H1 (cell line): ENCODE measurements around the gene CFAP65. TPM values are rescaled to one million over a fixed set of nuclear protein-coding genes. Genes with fewer than 3 reads are reported as not detected.

ENCODE experiments used
- CTCF ChIA-PET: fragments of 300-600 bp; sonication (Branson Sonifier 250); formaldehyde crosslinking; loops from one replicate; lab custom pipeline; 2021; ENCODE audit not compliant: partially characterized antibody; lab: Charles Lee
- POLR2A ChIA-PET: fragments of 300-600 bp; sonication (Branson Sonifier 250); formaldehyde crosslinking; loops from one replicate; lab custom pipeline; 2021; ENCODE audit warnings: inconsistent platforms; ENCODE audit not compliant: partially characterized antibody; lab: Charles Lee
- DNase-seq, 2 experiments: peaks; one replicate each; pipeline versions ENCODE4 v3.0.0 to v3.0.0-alpha.2; 2010 to 2022; ENCODE audit warnings: low spot score in 2 of 2, low read depth in 1 of 2, mixed read lengths in 1 of 2
- FAIRE-seq: peaks from 2 replicates; lab custom pipeline; 2011; peaks lifted over from hg19 to GRCh38; lab: Jason Lieb, UNC
- H2AFZ ChIP-seq: 2 replicates; pipeline ENCODE4 v1.8.1; 2012; ENCODE audit warnings: low read length, inconsistent platforms
- H2AK5ac ChIP-seq: 2 replicates; pipeline ENCODE4 v1.6.1; 2013; ENCODE audit warnings: low read depth, low read length
- H2BK120ac ChIP-seq: replicated peaks from 2 replicates; pipeline ENCODE3; 2013; ENCODE audit warnings: low read depth, low read length, inconsistent platforms
- H2BK12ac ChIP-seq: 2 replicates; pipeline ENCODE4 v1.6.1; 2013; ENCODE audit warnings: low read depth, low read length
- H2BK15ac ChIP-seq: 2 replicates; pipeline ENCODE4 v1.6.1; 2013; ENCODE audit warnings: low read length
- H2BK20ac ChIP-seq: 2 replicates; pipeline ENCODE4 v1.6.1; 2013; ENCODE audit warnings: low read length
- H2BK5ac ChIP-seq: 2 replicates; pipeline ENCODE4 v1.6.1; 2013; ENCODE audit warnings: low read depth, low read length
- H3K14ac ChIP-seq: 2 replicates; pipeline ENCODE4 v1.6.1; 2013; ENCODE audit warnings: inconsistent platforms; ENCODE audit not compliant: insufficient read length
- H3K18ac ChIP-seq: 2 replicates; pipeline ENCODE4 v1.6.1; 2013; ENCODE audit warnings: low read length; ENCODE audit errors: extremely low read depth
- H3K23ac ChIP-seq: 2 replicates; pipeline ENCODE4 v1.6.1; 2013; ENCODE audit warnings: inconsistent platforms; ENCODE audit not compliant: insufficient read length
- H3K23me2 ChIP-seq: 2 replicates; pipeline ENCODE4 v1.6.1; 2013; ENCODE audit warnings: low read depth, low read length
- H3K27ac ChIP-seq: 2 replicates; pipeline ENCODE4 v1.6.1; 2011; ENCODE audit warnings: low read depth, low read length, inconsistent platforms
- H3K27me3 ChIP-seq, 4 experiments: replicated peaks in 1 of 4; 1 replicate in 1 of 4; 2 replicates in 3 of 4; pipeline versions ENCODE4 v1.6.1 to v1.8.1; 2011 to 2013; ENCODE audit warnings: low read length in 3 of 4, mild to moderate bottlenecking in 3 of 4, inconsistent platforms in 2 of 4, mixed read lengths in 2 of 4, moderate library complexity in 1 of 4; ENCODE audit not compliant: control insufficient read depth in 3 of 4, insufficient read depth in 3 of 4; ENCODE audit errors: extremely low read depth in 1 of 4
- H3K36me3 ChIP-seq, 4 experiments: 2 replicates each; pipeline versions ENCODE4 v1.6.1 to v1.8.1; 2011 to 2013; ENCODE audit warnings: mild to moderate bottlenecking in 4 of 4, low read length in 3 of 4, moderate library complexity in 2 of 4, control low read depth in 1 of 4, inconsistent platforms in 1 of 4; ENCODE audit not compliant: insufficient read depth in 4 of 4, control insufficient read depth in 2 of 4
- H3K4ac ChIP-seq: replicated peaks from 2 replicates; pipeline ENCODE3; 2013; ENCODE audit warnings: low read length, low read depth, mixed read lengths, inconsistent platforms; ENCODE audit not compliant: insufficient read length
- H3K4me1 ChIP-seq, 4 experiments: replicated peaks in 1 of 4; 1 replicate in 1 of 4; 2 replicates in 3 of 4; pipeline versions ENCODE4 v1.6.1 to v1.8.1; 2011 to 2013; ENCODE audit warnings: low read length in 3 of 4, inconsistent platforms in 2 of 4, mixed read lengths in 1 of 4; ENCODE audit not compliant: insufficient read depth in 4 of 4, control insufficient read depth in 3 of 4
- H3K4me2 ChIP-seq, 2 experiments: 2 replicates each; pipeline versions ENCODE4 v1.6.1 to v1.8.1; 2011 to 2013; ENCODE audit warnings: low read depth in 2 of 2, low read length in 2 of 2, control low read depth in 1 of 2, inconsistent platforms in 1 of 2, mild to moderate bottlenecking in 1 of 2; ENCODE audit not compliant: insufficient read depth in 1 of 2
- H3K4me3 ChIP-seq, 4 experiments: fragments of 200-600, 300-600 bp in 1 of 4; sonication (generic), shearing (Covaris generic), sonication (Bioruptor Twin) in 1 of 4; 2 replicates each; pipeline versions ENCODE4 v1.5.1 to v1.8.1; 2011 to 2016; ENCODE audit warnings: low read length in 4 of 4, low read depth in 3 of 4, control low read depth in 2 of 4, inconsistent platforms in 2 of 4, mild to moderate bottlenecking in 2 of 4, mixed read lengths in 1 of 4, moderate library complexity in 1 of 4; ENCODE audit not compliant: insufficient read depth in 2 of 4; ENCODE audit errors: extremely low read depth in 1 of 4
- H3K56ac ChIP-seq: replicated peaks from 2 replicates; pipeline ENCODE3; 2013; ENCODE audit warnings: low read depth, mild to moderate bottlenecking, mixed read lengths, low read length, inconsistent platforms; ENCODE audit not compliant: insufficient read length
- H3K79me1 ChIP-seq: 2 replicates; pipeline ENCODE4 v1.6.1; 2013; ENCODE audit warnings: low read depth, low read length, control low read depth
- H3K79me2 ChIP-seq, 2 experiments: 2 replicates each; pipeline versions ENCODE4 v1.6.1 to v1.8.1; 2012 to 2013; ENCODE audit warnings: low read length in 2 of 2, mild to moderate bottlenecking in 2 of 2, inconsistent platforms in 1 of 2; ENCODE audit not compliant: insufficient read depth in 2 of 2, control insufficient read depth in 1 of 2
- H3K9ac ChIP-seq, 4 experiments: replicated peaks in 1 of 4; 1 replicate in 1 of 4; 2 replicates in 3 of 4; pipeline versions ENCODE4 v1.6.1 to v1.8.1; 2011 to 2013; ENCODE audit warnings: low read depth in 3 of 4, low read length in 3 of 4, control low read depth in 2 of 4, mild to moderate bottlenecking in 2 of 4, moderate library complexity in 2 of 4, inconsistent platforms in 1 of 4; ENCODE audit errors: extremely low read depth in 1 of 4
- H3K9me3 ChIP-seq, 2 experiments: 2 replicates each; pipeline versions ENCODE4 v1.6.1 to v1.8.1; 2012 to 2013; ENCODE audit warnings: mild to moderate bottlenecking in 2 of 2, moderate library complexity in 2 of 2, control low read depth in 1 of 2, inconsistent platforms in 1 of 2, low read depth in 1 of 2, low read length in 1 of 2, mixed read lengths in 1 of 2; ENCODE audit not compliant: insufficient read depth in 2 of 2
- H4K20me1 ChIP-seq, 2 experiments: replicated peaks in 1 of 2; 2 replicates each; pipeline versions ENCODE3 to v1.8.1; 2011 to 2013; ENCODE audit warnings: inconsistent platforms in 2 of 2, low read length in 2 of 2, mild to moderate bottlenecking in 1 of 2; ENCODE audit not compliant: insufficient read depth in 2 of 2, control insufficient read depth in 1 of 2
- H4K5ac ChIP-seq: 2 replicates; pipeline ENCODE4 v1.6.1; 2013; ENCODE audit warnings: low read length, low read depth, mixed read lengths, inconsistent platforms; ENCODE audit not compliant: insufficient read length
- H4K8ac ChIP-seq: 2 replicates; pipeline ENCODE4 v1.8.0; 2013; ENCODE audit warnings: mild to moderate bottlenecking, moderate library complexity, low read length, inconsistent platforms; ENCODE audit not compliant: insufficient read depth; ENCODE audit errors: extremely low read depth
- H4K91ac ChIP-seq: replicated peaks from 2 replicates; pipeline ENCODE3; 2013; ENCODE audit warnings: low read length, mixed read lengths, inconsistent platforms; ENCODE audit not compliant: insufficient read length
- ATF3 ChIP-seq: IDR thresholded peaks from 2 replicates; pipeline ENCODE4 v1.6.1; 2011; ENCODE audit warnings: low read depth, mild to moderate bottlenecking, low read length; ENCODE audit not compliant: insufficient read depth
- FOSL1 ChIP-seq: IDR thresholded peaks from 2 replicates; pipeline ENCODE4 v1.6.1; 2011; ENCODE audit warnings: mild to moderate bottlenecking, low read depth, low read length, moderate library complexity; ENCODE audit not compliant: insufficient read depth
- GTF2F1 ChIP-seq: IDR thresholded peaks from 2 replicates; pipeline ENCODE4 v1.6.1; 2012; ENCODE audit warnings: low read depth, low read length, improper control_type of control experiment, borderline replicate concordance
- RNF2 ChIP-seq: fragments of 200-900, 300-1000 bp; sonication (generic); IDR thresholded peaks from 2 replicates; pipeline ENCODE4 v1.7.1; 2016; ENCODE audit warnings: borderline replicate concordance, low read depth, mild to moderate bottlenecking, antibody characterized with exemption, low read length; ENCODE audit not compliant: poor library complexity, severe bottlenecking; ENCODE audit errors: missing control alignments
- TAF1 ChIP-seq: IDR thresholded peaks from 2 replicates; pipeline ENCODE4 v1.6.1; 2011; ENCODE audit warnings: mild to moderate bottlenecking, low read depth, low read length
- WGBS, 2 experiments: shearing (Covaris generic) in 1 of 2; methylation state at CpG; one replicate each; pipeline versions ENCODE4 v1.1.6 to v1.1.7; 2013 to 2015; ENCODE audit warnings: low lambda C conversion rate in 2 of 2, mixed read lengths in 2 of 2, inconsistent platforms in 1 of 2, low coverage in 1 of 2, missing lambda C conversion rate in 1 of 2; ENCODE audit not compliant: insufficient replicate concordance in 2 of 2, insufficient coverage in 1 of 2, insufficient read length in 1 of 2; ENCODE audit errors: extremely low coverage in 1 of 2, missing lambda C conversion rate in 1 of 2; 5-methylcytosine and 5-hydroxymethylcytosine counted together
- polyA plus RNA-seq, 7 experiments: library from polyadenylated mRNA; depleted of rRNA in 3 of 7; stranded (reverse) in 5 of 7; unstranded in 2 of 7; fragments of >200 nt in 5 of 7; fragments of 200-250 nt in 2 of 7; gene quantifications; 1 replicate in 5 of 7; 2 replicates in 1 of 7; 4 replicates in 1 of 7; pipeline versions ENCODE4 v1.2.1 to v1.2.3, GENCODE V29; 2011 to 2013; ENCODE audit warnings: missing spikeins in 2 of 7, mixed read lengths in 2 of 7
- total RNA-seq: library from RNA; stranded (reverse); fragmentation: NEBNext Ultra II Directional; extraction: Animal tissue kit (Norgen Biotek cat#: 25700); gene quantifications from 2 replicates; pipeline ENCODE4 v1.2.1, GENCODE V29; 2021

The CFAP65 gene
- total and polyA plus RNA-seq, 2 of the 8 experiments (the other 6 are each of a cell fraction or from before 2014, with no cell fraction given): 0.19 to 0.45 TPM

DNA sequence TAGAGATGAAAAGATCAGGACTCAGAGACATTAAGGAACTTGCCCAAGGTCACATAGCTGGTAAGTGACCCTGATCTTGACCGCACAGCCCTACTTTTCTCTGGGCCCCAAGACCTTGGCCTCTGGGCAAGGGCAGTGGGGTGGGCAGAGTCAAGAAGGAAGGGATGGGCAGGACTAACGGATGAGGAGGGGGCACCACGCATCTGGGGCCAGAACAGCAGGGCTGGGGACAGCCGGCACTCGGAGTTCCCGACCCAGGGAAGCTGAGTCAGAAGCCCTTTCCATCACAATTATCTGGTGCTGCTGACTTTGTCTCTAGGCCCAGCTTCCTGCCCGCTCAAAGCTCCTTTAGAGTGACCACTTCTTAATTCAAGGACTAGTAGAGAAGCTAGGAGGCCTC lies 14.4 kb downstream of the CFAP65 start:
- H4K91ac ChIP-seq: no peak overlapping the region
- no peaks in the 10 kb centered on the region for H3K79me2 ChIP-seq
- H2BK20ac ChIP-seq: no peak overlapping the region
- no peak overlapping the region for H2AK5ac ChIP-seq
- H3K4me3 ChIP-seq: no peak overlapping the region
- POLR2A ChIA-PET: interaction anchor here (0.7 to 1.1 kb wide), 2 partner anchors 90 to 123 kb away, joined by 3 read pairs; no protein-coding TSS in a partner anchor
- no peak overlapping the region for H2BK5ac ChIP-seq
- H3K56ac ChIP-seq: no peak overlapping the region
- 91% methylated on average over 7 of the region's 7 CpGs; no CpG with 5 or more reads in 1 of the 2 experiments for WGBS, 2 experiments
- H2BK120ac ChIP-seq: no peak overlapping the region
- TF ChIP-seq GTF2F1 (no peak), ATF3 (no peak), FOSL1 (no peak), TAF1 (no peak), RNF2 (no peak)
- H3K27me3 ChIP-seq: no peaks in the 10 kb centered on the region; a peak in 1 of 7 replicates
- CTCF ChIA-PET: interaction anchor here (0.8 to 45.5 kb wide), 12 partner anchors 8 to 268 kb away, joined by 3 to 1006 read pairs (median 8); partner anchors contain the start of genes CFAP65, CRYBA2, IHH and NHEJ1
- H2AFZ ChIP-seq: no peak overlapping the region
- H4K20me1 ChIP-seq: peaks cover 0 to 2% of the 10 kb centered on the region in 2 experiments
- no peak overlapping the region for H3K23ac ChIP-seq
- no peak for FAIRE-seq
- no peak overlapping the region for H4K5ac ChIP-seq
- H2BK15ac ChIP-seq: no peak overlapping the region
- H2BK12ac ChIP-seq: no peak overlapping the region
- H3K27ac ChIP-seq: no peak overlapping the region
- peaks cover 0 to 3% (median under 1%) of the 10 kb centered on the region in 4 experiments; a peak in 2 of 7 replicates for H3K4me1 ChIP-seq
- no peak overlapping the region for H3K14ac ChIP-seq
- DNase-seq: no peak
- H3K23me2 ChIP-seq: no peaks in the 10 kb centered on the region
- H3K36me3 ChIP-seq: no peaks in the 10 kb centered on the region
- no peak overlapping the region for H3K4me2 ChIP-seq
- no peaks in the 10 kb centered on the region for H3K9me3 ChIP-seq
- H3K4ac ChIP-seq: no peak overlapping the region
- H3K18ac ChIP-seq: no peak overlapping the region
- no peaks in the 10 kb centered on the region for H3K79me1 ChIP-seq
- no peak overlapping the region for H3K9ac ChIP-seq
- no peak overlapping the region for H4K8ac ChIP-seq
